Stimulated activated CD4-positive, alpha-beta T cell treated with anti-CD3 and anti-CD28 coated beads, Interleukin-2, amount 100 ng/mL, for 48 hours (primary cell): ENCODE data around the gene NUTF2.
"Not testable (repeated sequence)": the region's sequence is repeated elsewhere in the genome, so short reads cannot be mapped to it uniquely, and the experiment has no call there.

Experiments used
- DNase-seq, 2 donors: peaks; one replicate each; pipeline ENCODE4 v3.0.0-alpha.2; 2020

NUTF2 gene

DNA sequence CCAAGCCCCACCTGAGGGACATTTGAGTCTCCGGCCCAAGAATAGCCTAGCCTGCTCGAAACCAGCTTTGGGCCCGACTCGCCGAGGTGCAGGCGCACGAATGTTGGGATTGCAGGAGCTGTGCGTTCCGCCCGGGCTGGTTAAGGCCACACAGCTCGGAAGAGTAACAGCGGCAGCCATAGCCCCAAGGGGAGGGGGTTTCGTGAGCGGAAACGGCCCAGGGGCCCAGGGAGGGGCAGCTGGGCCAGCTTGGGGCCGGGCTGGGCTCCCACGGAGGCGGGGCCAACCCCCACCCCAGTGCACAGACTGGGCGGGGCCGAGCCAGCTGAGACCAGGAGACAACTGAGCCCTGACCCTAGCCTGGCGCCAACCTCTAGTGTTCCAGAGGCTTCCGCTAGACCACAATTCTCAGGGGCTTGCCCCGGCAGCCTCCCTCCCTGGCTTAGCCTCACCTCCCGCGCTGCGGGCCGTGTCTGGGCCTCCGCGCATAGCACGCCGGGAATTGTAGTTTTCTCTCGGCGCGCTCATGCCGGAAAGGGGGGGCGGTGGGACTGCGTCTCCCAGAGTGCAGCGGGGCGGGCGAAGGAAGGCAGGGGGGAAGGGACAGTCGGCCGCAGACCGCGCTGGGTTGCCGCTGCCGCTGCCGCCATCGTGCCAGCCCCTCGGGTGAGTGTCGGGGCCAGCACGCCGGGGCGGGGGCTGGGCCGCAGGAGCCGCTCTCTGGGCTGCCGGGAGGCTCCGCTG is at the start of gene NUTF2:
TSS of gene NUTF2 (plus strand) at position 614 of the 744 bp plus-strand sequence. CDS start 18,198 bp downstream, outside the sequence.
- DNase-seq = peak; percentile 93 to 96

DNA sequence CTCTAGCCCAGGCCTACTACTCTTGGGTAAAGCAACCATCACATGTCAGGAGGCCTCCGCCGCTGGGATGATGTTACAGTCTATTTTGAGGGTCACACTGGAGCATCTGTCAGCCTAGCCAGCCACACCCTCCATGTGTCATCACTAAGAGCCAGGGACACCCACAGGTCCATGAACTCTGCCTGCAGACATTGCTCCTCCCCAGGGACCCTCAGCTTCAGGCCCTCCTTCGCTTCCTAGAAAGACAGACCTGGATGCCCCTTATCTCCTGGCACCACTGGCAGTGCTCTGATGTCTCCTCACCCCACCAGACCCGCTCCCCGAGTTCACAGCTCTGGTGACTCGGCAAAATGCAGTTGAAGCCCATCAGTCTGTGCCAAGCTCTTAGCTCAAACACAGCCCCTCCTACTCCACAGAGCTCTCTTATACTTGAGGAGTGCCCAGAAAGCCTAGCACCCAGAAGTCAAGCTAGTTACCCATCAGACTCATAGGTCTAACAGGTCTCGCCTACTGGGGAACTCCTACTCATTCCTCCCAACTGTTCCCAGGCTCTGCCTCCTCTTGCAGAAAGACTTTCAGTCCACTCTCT is 46.3 kb upstream of the NUTF2 start:
- DNase-seq = no peak

DNA sequence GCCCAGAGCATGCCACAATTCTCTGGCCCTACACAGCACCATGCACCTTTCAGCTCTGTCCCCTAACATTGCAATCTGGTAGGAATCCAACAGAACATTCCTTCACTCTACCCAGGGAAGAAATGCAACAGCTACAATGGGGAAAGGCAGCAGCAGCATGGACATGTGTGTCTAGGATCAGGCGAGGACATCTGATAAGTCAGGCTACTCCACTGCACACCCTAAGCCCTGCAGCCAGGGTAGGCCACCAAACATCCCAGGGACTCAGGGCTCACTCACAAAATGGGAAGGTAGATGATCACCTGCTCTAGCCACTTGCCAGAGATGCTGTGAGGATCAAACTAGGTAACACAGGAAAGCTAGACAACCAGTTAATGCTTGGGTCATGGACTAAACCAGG is 45.5 kb upstream of the NUTF2 start:
- DNase-seq = no peak

DNA sequence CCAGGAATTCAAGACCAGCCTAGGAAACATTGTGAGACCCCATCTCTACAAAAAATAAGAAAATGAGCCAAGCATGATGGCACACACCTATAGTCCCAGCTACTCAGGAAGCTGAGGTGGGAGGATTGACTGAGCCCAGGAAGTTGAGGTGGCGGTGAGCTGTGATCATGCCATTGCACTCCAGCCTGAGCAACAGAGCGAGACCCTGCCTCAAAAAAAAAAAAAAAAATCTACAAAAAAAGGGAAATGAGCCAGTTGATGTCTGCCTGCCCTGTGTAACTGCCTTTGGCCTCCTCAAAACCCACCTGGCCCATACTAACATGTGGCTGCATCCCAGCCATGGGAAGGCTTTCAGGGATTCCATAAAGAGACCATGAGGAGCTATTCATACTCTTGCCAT is 44.9 kb upstream of the NUTF2 start:
- no peak for DNase-seq

DNA sequence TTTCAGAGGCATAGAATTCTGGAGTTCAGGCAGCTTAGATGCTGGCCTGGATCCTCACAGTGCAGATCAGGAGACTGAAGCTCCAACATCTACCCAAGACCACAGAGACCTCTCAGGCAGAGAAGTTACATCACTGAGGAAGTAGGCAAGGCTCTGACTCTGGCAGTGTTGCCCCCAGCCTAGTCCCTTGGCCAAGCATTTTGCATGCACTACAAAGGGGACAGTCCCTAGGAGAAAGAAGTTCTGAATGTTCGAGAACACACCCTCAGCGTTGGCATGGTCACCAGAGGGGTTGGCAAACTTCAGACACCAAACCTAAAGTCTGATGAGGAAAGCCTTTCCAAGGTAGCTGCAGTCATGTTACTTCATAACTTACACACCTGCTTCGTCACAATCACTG is 42.8 kb upstream of the NUTF2 start:
- DNase-seq = no peak

DNA sequence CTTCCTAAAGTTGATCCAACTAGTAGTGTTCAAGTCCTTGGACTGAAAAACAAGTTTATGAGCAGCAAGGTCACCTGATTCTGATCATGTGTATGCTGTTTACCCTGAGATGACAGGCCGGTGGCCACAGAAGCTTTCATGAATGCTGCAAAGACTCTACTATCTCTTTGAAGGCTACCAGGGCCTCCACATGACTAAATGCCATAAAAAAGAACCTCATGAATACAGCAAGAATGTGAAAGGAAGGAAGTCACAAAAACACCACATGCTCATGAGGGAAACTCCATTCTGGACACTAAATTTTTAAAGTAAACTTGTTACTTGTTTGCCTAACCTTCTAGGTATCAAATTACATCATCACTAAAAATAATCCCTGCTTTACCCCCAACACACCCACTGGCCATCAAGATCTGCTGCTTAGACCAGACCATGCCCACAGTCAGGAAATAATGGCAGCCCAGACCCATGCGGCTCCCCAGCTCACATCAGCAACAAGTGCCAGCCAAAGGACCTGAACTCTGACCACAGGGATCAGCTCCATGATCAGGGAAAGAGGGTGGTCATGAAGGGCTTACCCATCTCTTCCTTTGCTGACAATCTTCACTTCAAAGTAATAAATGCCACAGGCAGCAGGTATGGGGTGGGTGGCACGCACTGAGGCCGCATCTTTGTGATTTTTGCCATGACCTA is 41.7 kb upstream of the NUTF2 start:
- no peak for DNase-seq

DNA sequence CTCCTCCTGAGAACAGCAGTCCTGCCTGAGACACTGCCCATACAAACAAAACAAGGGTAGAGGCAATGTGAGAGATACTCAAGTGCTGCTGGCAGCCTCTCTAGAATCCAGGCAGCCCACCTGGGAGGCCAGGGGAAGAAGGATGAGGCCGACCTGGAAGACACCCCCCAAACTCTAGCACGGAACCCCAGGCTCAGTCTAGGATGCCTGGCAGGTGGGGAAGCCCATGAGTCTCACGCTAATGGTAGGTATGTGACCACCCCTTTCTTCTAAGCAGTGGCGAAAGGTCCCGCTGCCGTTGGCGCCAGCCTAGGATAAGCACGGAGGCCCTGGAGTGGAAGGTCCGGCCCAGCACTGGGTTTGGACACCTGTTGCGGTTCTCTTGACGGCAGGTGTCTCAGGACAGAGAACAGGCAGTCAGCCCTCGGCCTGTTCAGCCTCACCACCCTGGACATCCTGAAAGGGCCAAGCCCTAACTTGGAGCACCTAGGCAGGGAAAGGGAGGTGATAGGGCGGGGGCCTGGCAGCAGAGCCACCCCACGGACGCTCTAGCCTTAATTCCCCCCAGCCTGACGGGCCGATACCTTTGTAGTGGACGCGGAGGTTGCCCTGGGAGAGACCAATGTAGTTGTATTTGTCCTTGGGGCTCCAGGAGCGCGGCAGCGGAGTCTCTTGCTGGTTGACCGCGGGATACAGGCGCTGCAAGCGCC is 40.9 kb upstream of the NUTF2 start:
- DNase-seq = no peak

DNA sequence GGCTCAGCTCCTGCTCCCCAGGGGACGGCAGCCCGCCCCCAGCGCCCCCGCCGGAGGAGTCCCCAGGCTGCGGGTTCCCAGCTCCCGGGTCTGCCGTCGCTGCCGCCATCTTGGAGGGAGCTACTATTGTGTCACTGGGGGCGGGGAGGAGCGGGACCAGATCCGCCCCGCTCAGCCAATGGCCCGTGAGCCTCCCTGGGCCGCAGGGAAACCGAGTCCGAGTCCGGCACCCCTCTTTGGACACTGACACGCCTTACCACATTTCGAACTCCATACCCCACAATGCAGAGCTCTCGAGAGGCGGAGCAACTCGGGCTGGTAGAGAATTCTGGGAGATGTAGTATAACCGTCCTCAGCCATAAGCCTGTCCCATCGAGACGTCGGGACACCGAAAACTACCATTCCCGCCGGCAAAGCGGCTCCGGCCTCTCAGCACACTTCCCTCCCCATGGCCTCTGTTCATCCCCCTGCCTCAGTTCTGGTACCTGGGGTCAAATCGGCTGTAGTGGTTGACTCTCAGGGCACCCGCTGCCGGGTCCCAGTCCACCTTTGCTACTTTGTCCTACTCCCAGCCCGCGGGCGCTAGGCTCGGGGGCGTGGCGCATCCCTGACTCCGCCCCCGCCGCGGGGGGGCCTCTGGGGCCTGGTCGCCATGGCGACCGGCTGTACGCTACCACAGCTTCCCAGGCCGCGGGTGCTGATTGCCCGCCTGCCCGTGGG is 40.1 kb upstream of the NUTF2 start, which contains the start of the genes RANBP10 and TSNAXIP1:
TSS of gene RANBP10 (minus strand) at position 133 of the 720 bp plus-strand sequence. CDS start at position 109, 24 bp downstream.
TSS of gene TSNAXIP1 (plus strand) at position 462 of the 720 bp plus-strand sequence. CDS start 261 bp downstream, outside the sequence.
- peak; percentile 89 to 93 for DNase-seq

DNA sequence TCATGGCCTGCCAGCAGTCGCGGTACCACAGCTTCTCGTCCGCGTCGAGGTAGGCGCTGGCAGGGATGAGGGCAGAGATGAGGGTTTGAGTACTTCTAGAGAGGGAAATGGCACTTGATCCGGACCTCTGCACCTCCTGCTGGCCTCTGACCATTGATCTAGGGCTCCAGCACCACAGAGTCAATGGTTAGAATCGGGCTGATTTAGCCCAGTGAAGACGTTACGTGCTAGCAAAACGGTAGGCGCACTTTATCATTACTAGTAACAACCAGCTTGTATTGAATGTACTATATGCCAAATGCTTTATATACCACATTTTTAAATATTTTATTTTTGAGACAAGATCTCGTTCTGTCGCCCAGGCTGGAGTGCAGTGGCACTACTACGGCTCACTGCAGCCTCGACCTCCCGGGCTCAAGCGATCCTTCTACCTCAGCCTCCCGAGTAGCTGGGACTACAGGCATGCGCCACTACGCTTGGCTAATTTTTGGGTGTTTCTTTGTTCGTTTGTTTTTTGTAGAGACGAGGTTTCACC is 39.5 kb upstream of the NUTF2 start:
- no peak for DNase-seq

DNA sequence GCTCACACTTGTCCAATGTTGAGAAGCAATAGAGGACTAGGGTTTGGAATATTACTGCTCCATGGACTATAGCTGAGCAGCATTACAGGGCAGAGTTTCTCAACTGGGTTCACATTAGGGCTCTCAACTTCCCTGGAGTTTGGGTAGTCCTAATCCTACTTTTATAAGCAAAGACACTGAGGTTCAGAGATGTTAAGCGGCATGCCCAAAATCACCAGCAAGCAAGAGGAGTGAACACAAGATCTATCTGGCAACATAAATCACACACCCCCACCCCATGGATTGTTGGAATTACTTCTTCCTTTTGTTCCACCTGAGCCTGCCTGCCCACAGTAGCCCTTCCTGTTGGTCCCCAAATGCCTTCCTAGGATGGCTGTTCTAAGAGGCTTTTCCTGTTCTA is 34.8 kb upstream of the NUTF2 start:
- DNase-seq = no peak

DNA sequence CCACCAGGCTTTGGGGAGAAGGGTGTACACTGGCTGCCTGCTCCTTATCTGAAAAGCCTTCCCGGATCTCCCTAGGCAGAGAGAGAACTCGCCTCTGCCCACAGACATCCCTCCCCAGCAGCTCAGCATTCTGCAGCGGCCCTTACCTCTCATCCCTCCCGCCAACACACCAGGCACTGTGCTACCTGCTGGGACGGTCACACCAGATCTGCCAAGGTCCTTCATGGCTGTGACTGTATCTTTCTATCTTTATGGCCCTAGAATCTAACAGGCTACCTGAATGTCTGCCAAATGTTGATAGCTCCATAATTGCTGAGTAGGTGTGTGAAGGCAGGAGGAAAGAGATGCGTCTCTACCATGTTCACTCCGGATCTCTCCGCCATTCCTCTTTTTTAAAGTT is 32.2 kb upstream of the NUTF2 start:
- DNase-seq = no peak

DNA sequence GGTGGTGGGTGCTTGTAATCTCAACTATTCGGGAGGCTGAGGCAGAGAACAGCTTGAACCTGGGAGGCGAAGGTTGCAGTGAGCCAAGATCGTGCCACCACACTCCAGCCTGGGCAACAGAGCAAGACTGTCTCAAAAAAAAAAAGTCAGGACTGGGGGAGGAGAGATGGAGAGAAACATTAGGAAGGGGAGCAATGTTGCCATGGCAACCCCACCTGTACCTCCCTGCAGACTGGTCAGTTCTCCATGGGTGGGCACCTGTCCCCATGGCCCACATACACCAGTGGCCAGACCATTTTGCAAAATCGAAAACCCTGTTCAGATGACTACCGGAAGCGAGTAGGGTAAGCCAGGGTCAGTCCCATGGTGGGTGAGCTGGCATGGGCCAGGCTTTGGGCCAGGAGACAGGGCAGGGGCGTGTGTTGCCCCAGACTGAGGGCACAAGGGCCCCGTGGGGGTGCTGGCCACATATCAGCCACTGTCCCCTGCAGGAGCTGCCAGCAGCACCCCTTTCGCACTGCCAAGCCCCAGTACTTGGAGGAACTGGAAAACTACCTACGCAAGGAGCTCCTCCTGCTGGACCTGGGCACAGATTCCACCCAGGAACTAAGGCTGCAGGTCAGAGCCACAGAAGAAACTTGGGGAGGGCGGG is 26.0 kb upstream of the NUTF2 start:
- no peak for DNase-seq

DNA sequence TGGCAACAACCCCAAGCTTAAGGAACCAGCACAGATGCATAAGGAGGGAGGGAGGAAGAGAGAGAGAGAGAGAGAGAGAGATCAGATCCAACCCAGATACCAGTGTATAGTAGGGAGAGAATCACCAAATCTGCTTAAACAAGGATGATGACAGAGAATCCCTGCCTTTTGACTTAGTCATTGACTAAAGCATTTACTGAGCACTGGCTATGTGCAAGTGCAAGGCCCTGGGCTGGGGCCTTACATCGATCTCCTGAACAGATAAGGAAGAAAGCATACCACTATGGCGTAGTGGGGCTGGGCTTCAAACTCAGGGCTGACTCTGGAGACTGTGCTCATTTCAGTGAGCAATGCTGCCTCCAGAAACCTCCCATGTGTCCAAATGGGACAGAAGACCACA is 24.2 kb upstream of the NUTF2 start:
- DNase-seq = no peak

DNA sequence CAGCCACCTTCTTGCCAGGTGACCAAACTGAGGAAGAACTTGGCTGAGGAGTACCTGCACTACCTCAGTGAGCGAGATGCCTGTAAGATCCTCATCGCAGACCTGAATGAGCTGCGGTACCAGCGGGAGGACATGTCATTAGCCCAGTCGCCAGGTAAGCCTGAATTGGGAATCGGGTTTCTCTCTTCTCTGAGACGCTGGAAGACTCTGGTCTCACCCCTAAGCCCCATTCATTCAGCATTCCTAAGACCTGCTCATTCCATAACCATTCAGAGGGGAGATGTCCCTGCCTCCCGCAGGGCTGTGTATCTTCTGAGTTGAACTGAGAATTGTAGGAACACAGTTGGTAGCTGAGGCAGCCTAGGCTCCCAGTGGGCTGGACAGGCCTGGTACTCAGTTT is 21.6 kb upstream of the NUTF2 start:
- DNase-seq = no peak

DNA sequence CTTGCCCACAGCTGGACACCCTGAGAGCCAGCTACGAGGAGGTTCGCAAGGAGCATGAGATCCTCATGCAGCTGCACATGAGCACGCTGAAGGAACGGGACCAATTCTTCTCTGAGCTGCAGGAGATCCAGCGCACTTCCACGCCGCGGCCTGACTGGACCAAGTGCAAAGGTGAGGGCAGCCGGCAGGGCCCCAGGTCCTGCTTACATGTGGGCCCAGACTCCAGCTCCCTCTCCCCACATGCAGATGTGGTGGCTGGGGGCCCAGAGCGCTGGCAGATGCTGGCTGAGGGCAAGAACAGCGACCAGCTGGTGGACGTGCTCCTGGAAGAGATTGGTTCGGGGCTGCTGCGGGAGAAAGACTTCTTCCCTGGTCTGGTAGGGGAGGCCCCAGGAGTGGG is 20.8 kb upstream of the NUTF2 start:
- no peak for DNase-seq

DNA sequence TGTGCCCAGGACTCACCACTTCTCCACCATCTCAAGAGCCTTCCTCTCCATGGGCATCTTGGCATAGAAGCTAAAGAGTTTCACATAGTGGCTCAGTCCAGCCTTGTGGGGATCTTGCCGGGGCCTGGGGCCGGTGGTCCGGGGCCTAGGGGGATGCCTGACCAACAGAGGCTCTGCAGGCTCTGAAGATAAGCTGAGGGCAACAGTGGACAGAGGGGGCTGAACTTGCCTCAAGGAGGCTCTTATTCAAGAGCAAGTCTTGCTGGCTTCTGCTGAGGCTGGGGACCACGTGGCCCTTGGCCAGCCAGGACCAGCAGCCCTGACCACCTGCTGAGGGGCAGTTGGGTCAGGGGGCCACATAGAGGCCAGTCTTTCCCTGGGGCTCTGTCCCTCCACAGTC is 18.1 kb upstream of the NUTF2 start:
- no peak for DNase-seq

DNA sequence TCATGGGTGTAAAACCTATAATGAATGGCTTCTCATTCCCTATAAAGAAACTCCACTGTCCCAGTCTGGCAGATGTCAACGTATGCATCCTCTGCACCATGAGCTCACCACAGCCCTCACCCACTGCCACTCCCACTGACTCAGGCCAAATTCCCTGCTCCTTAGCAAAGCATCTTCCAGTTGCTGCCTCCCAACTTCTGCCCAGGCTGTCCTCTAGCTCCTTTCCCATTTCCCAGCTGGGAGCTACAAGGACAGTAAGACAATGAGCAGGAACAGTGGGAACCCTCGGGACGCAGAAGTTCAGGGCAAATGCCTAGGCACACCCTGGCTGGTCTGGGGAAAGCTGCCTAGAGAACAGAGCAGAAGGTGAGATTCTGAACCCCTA is 13.7 kb upstream of the NUTF2 start:
- no peak for DNase-seq

DNA sequence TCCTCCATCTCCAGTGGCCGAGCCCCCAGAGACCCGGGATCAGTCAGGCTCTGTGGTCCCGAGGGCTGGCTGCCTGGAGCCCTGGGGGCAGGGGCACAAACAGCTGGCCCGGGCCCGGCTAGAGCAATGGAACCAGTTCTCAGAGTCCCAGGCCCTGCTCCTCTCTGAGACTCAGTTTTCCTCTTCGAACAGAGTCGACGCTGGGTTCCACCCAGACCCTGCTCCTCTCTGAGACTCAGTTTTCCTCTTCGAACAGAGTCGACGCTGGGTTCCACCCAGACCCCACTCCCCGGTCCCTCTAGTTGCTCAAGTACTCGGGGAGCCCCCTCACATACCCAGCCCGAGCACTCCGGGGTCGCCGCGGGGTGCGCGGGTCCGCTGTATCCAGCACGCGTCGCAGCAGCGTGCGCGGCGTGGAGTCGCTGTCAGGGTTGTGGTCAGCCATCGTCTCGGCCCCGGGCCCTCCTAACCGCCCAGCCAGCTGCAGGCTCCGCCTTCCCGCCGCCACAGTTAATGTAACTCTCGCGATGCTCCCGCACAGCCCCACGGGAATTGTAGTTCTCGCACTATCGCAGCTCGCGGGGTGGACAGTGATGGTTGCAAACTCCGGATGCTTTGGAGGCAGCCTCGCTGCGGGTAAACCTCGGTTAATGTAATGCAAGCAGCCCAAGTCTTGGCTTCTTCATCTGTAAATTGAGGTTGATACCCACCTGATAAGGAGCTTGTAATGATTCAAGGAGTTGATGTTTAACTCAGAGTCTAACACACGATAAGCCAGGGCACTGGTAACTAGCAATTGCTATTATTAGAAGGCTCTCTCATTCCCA is 13.1 kb upstream of the NUTF2 start:
- DNase-seq = peak; percentile 90 to 91

DNA sequence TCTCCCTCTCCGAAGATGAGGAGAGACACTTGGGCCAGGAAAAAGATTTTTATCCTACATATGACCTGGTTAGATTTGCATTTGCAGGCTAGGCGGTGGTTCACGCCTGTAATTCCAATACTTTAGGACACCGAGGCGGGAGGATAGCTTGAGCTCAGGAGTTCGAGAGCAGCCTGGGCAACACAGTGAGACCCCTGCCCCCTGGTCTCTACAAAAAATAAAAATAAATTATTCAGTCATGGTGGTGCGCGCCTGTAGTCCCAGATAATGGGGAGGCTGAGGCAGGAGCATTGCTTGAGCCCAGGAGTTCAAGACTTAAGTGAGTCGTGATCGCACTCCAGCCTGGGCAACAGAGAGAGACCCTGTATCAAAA is 12.5 kb upstream of the NUTF2 start:
- DNase-seq = no peak

DNA sequence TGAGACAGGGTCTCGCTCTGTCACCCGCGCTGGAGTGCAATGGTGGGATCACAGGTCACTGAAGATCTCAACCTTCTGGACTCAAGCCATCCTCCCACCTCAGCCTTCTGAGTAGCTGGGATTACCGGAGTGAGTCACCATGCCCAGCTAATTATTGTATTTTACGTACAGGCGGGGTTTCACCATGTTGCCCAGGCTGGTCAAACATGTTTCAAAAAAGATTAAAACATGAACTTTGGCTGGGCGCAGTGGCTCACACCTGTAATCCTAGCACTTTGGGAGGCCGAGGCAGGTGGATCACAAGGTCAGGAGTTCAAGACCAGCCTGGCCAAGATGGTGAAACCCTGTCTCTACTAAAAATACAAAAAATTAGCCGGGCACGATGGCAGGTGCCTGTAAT is 9.5 kb upstream of the NUTF2 start:
- DNase-seq = not testable (repeated sequence)

DNA sequence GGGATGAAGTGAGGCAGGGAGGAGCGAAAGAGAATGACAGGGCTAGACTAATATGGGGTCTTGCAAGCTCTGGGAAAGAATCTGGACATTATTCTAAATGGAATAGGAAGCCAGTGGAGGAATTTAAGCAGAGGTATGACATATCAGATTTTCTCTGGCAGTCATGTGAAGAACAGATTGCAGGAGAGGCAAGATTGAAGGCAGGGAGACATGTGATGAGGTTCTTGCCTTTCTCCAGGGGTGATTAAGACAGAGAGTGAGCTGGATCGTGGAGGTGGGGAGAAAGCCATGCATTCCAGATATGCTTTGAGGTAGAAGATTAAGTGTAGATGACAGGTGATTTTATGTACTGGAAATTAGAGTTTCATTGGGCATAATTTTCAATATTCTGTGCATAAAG is 8.9 kb upstream of the NUTF2 start:
- DNase-seq = no peak
